GM03348 (cell line): ENCODE data around the gene PTTG1.

Source experiments
- DNase-seq: peaks from one replicate; pipeline ENCODE4 v3.0.0; 2012; ENCODE audit warnings: low spot score

The PTTG1 gene

GRCh38 chr5:160421625-160422258 is at the start of gene PTTG1:
TSS of gene PTTG1 (plus strand) at chr5:160421855. CDS start at chr5:160422313, 458 bp downstream.
- peak; percentile 95 for DNase-seq

- DNase-seq: no peak
Measured at GRCh38 chr5:160375166-160375565, 46.5 kb upstream of the PTTG1 start.

DNA sequence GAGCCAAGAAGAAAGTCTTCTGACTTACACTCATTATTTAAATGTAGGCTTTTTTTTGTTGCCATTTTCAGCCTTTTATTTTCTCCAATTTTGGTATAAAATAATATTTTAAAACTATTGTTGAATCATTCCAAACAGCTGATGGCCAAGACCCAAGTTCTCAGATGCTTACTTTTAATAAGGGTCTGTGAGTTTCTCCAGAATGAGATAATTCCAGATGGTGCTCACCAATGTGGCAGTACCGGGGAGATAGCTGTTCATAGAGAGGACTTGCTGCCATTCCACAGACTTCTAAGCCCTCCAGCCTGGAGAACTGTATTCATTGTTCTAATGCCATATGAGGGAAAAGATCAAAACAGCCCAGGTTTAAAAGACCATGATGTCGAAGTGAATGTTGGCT is 46.0 kb upstream of the PTTG1 start:
- DNase-seq: no peak

- no peak for DNase-seq
Measured at GRCh38 chr5:160376416-160376815, 45.2 kb upstream of the PTTG1 start.

DNA sequence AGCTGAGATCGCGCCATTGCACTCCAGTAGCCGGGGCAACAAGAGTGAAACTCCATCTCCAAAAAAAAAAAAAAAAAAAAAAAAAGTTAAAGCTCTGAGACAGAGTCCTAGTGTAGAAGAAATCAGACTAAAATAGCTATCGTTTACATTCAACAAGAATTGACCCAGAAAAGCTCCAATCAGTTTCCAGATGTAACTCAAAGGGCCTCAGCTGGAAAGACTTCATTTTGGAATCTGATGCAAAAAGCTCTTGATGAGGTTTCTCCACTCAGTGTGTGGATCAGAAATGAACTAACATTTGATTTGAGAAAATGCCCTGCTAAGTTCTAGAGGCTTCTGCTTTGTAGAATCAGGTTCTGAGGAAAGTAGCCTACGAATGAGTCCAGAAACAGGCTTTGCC is 44.0 kb upstream of the PTTG1 start:
- DNase-seq: no peak

GRCh38 chr5:160378330-160378729 is 43.3 kb upstream of the PTTG1 start:
- no peak for DNase-seq

DNA sequence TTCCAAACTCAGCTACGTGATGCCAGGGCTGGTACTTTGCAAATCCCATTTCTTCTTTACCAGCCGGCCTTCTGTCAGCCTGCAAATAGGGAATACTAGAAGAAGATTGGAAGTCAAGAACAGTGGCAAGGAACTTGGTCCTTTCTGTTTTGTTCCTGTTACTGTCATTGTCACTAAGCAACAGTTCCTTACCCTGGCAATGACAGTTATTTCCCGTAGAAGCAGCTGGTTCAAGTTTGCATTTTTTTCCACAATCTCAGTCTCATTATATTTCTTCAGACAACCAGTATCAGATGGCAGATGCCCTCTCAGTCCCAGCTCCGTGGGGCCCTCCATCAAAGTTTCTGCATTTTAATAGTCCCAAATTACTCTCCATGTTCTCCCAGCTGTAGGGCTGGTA is 42.1 kb upstream of the PTTG1 start:
- no peak for DNase-seq

DNA sequence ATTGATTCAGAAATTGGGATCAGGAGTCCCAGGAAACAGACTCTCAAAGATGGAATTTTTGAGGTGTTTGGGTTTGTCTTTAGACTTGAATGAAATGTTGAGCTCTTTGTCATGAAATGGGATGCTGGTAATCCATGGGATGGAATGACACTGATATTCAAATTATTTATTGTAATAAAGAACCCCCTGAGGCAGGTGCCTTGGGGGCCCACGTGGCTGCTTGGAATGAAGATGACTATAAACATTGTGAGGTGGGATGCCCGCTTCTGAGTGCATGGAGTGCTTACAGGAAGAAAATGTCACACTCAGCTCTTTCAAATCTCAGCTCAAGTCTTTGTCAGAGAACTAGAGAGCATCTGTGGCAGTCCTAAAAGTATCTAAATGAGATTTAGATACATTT is 41.6 kb upstream of the PTTG1 start:
- DNase-seq: no peak

DNA sequence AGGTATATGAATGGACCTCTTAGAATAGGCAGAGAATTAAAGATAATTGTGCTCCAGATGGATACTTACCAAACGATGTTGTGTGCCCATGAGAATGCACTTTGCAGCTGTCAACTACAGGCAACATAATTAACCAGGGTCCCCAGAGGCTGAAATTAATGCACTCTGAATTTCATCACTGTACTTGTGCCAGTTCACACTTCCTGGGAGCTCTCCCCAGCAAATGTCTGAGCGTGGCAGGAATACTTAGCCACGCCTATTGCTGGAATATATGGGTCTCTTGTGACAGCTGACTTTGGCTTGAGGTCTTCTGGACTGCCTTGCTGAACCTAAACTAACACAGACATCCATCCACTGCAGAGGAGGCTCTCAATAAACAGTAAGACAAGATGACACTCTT is 39.3 kb upstream of the PTTG1 start:
- no peak for DNase-seq

DNA sequence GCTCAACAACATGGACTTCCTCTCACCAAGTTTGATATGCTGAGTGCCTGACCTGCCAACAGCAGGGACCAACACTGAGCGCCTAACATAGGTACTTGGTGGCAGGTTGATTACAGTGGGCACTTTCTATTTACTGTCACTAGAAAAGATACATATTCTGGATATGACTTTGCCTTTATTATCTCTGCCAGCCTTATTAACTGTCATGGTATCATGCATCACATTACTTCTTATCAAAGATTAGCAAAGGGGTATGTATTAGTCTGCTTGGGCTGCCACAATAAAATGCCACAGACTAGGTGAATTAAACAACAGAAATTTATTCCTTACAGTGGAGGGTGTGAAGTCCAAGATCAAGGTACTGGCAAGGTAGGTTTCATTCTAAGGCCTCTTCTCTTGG is 37.0 kb upstream of the PTTG1 start:
- DNase-seq: no peak

DNA sequence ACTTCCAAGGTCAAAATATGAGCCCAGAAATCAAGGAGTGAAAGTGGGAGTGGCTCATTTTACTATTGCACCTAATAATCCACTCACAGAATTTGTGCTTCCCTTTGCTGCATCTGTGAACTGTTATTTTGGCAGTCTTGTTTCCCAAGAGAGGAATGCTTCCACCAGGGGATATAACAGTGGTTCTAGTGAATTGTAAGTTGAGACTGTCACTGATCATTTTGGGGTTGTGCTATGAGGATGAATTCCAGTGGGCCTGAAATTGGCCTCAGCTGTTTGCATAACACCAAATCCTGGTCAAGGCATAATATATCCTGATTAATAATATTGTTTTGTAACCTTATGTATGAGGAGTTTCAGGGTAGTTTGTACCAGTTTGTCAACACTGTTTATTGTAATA is 36.2 kb upstream of the PTTG1 start:
- DNase-seq: no peak

DNA sequence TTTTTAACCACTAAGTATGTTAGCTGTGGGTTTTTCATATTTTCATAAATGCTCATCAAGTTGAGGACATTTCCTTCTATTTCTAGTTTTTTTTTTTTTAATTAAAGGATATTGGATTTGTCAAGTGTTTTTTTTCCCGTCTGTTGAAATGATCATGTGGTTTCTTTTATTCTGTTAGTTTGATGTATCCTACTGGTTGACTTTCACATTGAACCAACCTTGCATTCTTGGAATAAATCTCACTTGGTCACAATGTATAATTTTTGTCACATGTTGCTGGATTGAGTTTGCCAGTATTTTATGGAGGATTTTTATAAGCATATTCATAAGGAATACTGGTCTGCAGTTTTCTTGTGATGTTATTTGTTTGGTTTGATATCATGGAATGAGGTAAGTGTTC is 34.2 kb upstream of the PTTG1 start:
- DNase-seq: no peak

DNA sequence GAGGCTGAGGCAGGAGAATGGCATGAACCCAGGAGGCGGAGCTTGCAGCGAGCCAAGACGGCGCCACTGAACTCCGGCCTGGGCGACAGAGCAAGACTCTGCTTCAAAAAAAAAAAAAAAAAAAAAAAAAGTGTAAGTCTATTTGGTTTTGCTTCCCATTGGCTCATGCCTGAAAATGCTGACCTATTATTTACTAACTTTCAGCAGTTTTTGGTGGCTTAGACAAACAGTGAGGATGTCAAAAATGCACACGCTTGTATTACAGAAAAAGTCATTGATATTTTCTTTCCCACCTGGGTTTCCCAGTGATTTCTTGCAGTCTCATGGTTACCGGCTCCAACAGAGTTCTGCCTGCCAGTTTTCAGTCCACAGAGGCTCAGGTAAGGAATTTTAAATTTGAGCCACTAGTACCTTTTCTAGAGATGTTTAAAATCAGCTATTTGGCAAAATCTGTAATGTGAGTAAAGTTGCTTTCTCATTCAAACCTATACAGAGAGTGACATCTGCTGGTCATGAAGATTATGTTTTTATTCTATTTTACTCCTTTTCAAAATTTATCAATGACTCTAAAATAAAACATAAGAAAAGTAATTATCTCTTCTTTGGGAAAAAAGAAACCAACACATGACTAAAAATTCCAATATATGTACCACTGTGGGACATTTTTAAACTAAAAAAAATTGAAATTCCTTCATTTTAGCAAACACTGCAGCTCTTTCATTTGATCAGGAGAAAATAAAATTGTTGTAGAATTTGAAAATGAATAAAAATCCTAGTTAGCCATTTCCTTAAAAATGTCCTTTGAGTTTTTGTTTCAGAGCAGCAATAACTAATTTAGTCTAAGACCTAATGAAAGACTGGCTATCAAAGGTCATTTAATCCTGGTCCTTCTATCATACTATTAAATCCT is 30.6 kb upstream of the PTTG1 start:
- peak; percentile 48 for DNase-seq

- no peak for DNase-seq
Measured at GRCh38 chr5:160395111-160395510, 26.5 kb upstream of the PTTG1 start.

DNA sequence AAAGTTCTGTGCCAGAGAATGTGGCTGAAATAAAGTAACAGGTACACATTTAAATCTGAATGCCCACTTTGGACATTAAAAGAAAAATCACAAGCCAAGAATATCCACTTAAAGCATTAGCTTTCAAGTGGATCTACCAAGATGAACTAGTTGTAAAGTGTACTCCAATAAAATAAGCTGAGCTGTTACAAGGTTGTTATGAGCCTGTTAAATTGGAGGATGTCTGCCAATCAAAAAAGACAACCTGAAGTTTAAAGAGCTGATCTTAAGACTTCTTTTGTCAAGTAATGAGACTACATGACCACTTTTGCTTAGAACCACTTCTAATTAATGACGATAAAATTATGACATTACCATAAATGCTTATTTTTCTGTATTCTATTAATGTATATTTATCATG is 24.2 kb upstream of the PTTG1 start:
- DNase-seq: no peak

DNA sequence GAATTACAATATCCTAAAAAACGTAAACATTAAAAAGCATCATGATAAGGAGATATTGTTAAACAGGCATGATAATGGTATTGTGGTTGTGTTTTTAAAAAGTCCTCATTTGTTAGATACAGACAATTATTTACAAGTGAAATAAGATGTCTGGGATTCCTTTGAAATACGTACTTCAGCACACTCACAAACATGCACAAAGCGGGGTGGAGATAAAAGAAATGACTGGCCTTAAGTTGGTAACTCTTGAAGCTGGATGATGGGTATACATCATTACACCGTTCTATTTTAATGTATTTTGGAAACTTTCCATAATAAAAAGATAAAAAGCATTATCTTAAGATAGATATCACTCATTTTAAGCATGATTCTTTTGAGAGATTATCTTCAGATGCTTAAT is 22.8 kb upstream of the PTTG1 start:
- no peak for DNase-seq

DNA sequence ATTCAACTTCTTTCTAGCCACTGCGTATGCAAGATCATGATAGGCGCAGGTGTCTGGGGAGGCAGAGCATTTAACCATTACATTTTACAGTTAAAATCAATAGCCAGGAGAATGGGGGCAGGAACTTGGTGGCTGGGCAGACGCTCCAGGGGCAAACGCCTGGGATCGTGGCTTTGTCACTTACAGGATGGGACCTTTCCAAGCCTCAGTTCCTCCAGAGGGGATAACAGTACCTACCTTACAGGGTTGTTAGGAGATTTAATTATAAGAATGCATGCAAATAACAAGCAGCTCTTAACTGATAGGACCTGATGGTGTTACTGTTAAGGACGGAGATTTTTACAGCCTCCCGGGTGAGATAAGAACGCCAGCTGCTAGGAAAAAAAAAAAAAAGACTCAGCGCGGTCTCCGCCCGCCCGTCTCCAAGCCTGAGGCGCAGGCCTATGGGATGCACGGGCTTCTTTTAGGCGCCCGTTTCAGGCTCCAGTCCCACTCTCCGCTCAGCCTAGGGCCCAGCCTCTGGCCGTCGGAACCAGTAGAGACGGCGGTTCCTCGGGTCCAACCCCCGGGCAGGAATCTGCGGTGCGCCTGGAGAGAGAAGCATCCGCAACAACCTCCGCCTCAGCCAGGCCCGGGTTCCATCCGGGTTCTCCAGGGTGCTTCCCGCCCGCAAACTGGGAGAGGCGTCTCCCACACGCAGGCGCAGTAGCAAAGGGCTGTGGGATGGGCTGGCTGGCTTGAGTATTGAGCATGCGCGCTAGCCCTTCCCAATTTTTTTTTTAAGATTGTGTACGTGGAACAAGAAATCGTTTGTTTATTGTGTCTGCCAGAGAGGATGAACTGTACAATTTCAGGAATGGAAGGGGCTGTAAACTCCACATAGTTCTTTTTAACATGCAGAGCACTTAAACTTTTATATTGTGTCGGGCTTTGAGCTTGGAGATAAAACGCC is 22.0 kb upstream of the PTTG1 start, which contains the start of gene FAM200C:
Gene FAM200C, minus strand, starts transcription at position 653 of the 952 bp plus-strand sequence. CDS start 4,564 bp downstream, outside the sequence.
- DNase-seq: peak; percentile 99

DNA sequence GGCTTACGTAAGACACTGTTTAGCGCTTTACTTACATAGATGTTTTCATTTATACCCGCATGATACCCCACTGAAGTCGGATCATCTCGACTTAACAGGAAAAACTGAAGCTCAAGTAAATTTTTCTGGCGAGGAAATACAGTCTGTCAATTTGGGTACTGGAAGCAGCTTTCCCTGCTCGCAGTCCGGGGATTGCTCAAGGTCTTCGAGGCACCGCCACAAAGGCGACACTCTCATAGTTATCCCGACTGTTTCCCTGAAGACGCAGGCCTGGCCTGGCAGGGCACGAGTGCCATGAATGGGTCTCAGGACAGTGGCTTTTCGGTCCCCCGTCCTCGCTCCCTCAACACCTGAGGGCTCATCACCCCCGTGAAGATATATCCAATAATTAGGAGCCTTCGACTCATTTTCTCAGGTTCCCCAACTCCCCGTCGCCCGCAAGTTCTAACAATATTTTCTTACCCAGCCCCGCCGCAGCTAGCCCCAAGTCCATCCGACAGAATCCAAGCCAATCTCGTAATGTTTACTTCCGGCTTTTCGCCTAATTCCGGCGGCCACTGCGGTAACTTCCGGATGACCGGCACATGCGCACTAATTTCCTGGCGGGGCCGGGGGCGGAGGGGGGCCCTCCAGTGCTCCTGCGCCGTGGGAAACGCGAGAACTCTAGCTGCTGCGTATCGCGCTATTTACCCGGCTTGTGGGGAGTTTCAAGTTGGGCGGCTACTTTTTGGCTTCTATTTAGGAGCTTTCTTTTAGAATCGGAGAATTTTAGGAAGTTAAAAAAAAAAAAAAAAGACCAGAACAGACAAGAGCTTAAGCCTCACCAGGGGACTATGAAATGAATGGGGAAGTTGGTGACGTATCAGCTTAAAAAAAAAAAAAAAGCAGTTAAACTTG is 2.8 kb upstream of the PTTG1 start, which contains the start of gene SLU7:
Gene SLU7, minus strand, starts transcription at position 521 of the 897 bp plus-strand sequence. CDS start 3,787 bp downstream, outside the sequence.
- DNase-seq: peak; percentile 95

DNA sequence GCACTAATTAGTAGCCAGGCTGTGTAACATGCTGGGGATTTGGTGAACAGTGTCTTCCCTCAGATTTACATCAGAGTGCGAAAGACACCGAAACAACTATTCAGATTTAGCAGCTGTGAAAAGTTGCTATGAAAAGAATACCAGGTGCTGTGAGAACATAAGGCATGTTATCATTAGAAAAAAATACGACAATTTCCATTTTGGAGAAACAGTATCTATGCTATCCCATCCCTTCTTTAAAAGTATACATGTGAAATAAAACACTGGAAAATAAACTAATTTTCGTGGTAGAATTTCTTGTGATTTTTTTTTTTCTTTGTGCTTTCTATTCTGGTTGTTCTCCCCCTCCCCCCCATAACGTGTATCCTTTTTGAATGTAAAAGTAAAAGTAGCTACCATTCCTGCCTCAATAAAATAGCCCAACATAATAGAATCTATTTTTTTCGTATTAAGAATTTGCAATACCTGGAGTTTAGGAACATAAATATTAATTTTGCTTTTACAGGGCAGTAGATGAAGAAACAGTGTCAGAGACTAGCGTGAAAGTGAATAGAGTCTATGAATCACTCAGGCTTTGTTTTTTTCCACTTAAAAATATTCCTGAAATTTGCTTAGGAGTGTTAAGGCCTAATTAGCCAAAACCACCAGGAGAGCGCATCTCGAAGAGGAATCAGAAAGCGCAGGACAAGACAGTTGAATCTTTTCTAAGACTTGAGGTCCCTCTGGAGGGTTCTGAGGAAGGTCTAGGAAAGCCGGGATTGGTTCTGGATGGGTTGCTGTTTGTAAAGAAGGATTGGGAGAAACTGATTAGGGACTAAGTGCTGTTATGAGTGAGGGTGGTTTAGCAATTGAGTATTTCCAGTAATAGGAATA is 2.0 kb upstream of the PTTG1 start:
- no peak for DNase-seq

- DNase-seq: no peak
Measured at GRCh38 chr5:160420331-160420610, 1.4 kb upstream of the PTTG1 start.
